ENCODE data around the gene ANTKMT. TPM values are rescaled to one million over a fixed set of nuclear protein-coding genes. Genes with fewer than 3 reads are reported as not detected.

Gene ANTKMT
- total and polyA plus RNA-seq, 2 of the 8 experiments (the other 6 are each of a cell fraction or from before 2014, with no cell fraction given): 26.5 to 26.6 TPM

DNA sequence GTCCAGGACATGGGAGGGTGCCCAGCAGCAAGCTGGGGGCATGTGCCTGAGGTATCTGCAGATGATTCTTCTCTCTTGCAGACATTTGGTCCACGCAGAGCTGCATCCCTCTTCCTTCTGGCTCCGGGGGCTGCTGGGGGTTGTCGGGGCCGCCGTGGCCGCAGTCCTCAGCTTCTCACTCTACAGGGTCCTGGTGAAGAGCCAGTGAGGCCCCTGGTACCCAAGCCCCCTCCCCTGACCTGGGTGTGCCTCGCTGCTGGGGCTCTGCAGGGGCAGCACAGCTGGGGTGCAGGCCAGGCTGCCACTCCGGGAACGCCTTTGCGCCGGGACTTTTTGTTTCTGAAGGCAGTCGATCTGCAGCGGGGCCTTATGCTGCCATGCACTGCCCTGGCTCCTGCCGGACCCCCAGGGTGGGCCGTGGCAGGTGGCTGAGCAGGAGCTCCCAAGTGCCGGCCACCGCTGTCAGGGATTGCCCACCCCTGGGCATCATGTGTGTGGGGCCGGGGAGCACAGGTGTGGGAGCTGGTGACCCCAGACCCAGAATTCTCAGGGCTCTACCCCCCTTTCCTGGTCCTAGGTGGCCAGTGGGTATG lies 47.5 kb upstream of the ANTKMT start (continued):
- TF ChIP-seq MAFK (IDR thresholded peaks at IDR 0.05; ENCODE audit: low read depth, low read length) (no peak), RNF2 (IDR thresholded peaks at IDR 0.05; ENCODE audit: borderline replicate concordance, low read depth, low read length, missing control alignments, poor library complexity, severe bottlenecking) (no peak), CHD1 (IDR thresholded peaks at IDR 0.05; ENCODE audit: low read depth, low read length) (no peak), SIX5 (IDR thresholded peaks at IDR 0.05; ENCODE audit: low read depth, low read length) (no peak), RXRA (IDR thresholded peaks at IDR 0.05; ENCODE audit: insufficient read depth, low read depth, low read length) (no peak), HDAC6 (IDR thresholded peaks at IDR 0.05; ENCODE audit: low read depth, low read length) (no peak), EP300 (IDR thresholded peaks at IDR 0.05; ENCODE audit: borderline replicate concordance in 1 of 2, low read depth in 2 of 2, low read length in 2 of 2) (no peak)
